Measurements from ENCODE around the gene LACC1. TPM values are rescaled to one million over a fixed set of nuclear protein-coding genes. Genes with fewer than 3 reads are reported as not detected.

LACC1 gene
- total and polyA plus RNA-seq, 2 donors (not counting 1 experiment from before 2014, with no cell fraction given) = 1.4 to 5.3 TPM

DNA sequence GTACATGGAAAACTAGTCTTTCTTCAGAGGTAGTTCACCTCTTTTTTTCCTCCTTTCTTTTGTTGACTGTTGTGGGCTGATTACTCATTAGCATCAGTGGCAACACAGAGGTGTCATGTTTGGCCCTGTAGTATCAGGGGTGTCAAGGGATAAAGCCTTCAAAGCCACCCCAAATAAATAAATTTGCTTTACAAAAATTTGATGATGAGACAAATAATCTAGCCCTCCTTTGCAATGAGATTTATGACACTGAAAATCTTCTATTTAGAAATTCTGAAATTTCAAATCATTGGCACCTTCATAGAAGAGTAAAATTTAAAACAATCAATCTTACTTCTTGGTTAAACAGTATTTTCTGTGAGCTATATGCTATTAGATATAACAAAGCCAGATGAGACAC, 1.9 kb downstream of the LACC1 start:
- TF ChIP-seq EZH2 (IDR thresholded peaks at IDR 0.05; ENCODE audit: borderline replicate concordance, insufficient read depth, low read depth, low read length, poor library complexity, severe bottlenecking) = no peak
- no peak for TF ChIP-seq CTCF (IDR thresholded peaks at IDR 0.05)
- Histone ChIP-seq H3K79me2 (ENCODE audit: control insufficient read depth, insufficient read depth, low read length) (no peaks in the 10 kb centered on the region), H3K4me1 (ENCODE audit: control insufficient read depth in 2 of 2, insufficient read depth in 2 of 2, low read length in 2 of 2) (peaks cover 20 to 22% of the 10 kb centered on the region in 2 donors), H3K27me3 (replicated peaks in 1 of 4; ENCODE audit: control extremely low read depth in 1 of 4, control insufficient read depth in 3 of 4, insufficient read depth in 4 of 4, low read length in 3 of 4) (no peaks in the 10 kb centered on the region), H3K27ac (ENCODE audit: low read length in 2 of 2) (no peak overlapping the region), H2AFZ (ENCODE audit: insufficient read depth, low read depth, low read length, poor library complexity, severe bottlenecking) (no peak overlapping the region), H3K9ac (ENCODE audit: low read length) (no peak overlapping the region), H3K9me3 (ENCODE audit: control extremely low read depth in 1 of 3, control insufficient read depth in 2 of 3, insufficient read depth in 1 of 3, low read length in 2 of 3) (no peaks in the 10 kb centered on the region), H3K4me3 (ENCODE audit: control extremely low read depth in 1 of 5, extremely low read depth in 1 of 5, insufficient read depth in 1 of 5, low read depth in 2 of 5, low read length in 4 of 5) (no peak overlapping the region), H3K4me2 (replicated peaks; ENCODE audit: low read depth, low read length, poor library complexity, severe bottlenecking) (no peak overlapping the region), H4K20me1 (ENCODE audit: control insufficient read depth, insufficient read depth, low read length, poor library complexity, severe bottlenecking) (no peaks in the 10 kb centered on the region), H3K36me3 (replicated peaks in 1 of 2; ENCODE audit: control extremely low read depth in 1 of 2, control insufficient read depth in 1 of 2, extremely low read depth in 1 of 2, insufficient read depth in 2 of 2, low read length in 1 of 2) (peaks cover 0 to 2% of the 10 kb centered on the region in 2 experiments)
- ATAC-seq (ENCODE audit: low read depth) = no peak
- CTCF ChIA-PET = interaction anchor here (0.9 to 1.2 kb wide), 2 partner anchors 10 to 26 kb away, joined by 3 read pairs; no protein-coding TSS in a partner anchor
- Mint-ChIP-seq H3K9me3 (ENCODE audit: insufficient read depth) (peaks cover 2% of the 10 kb centered on the region), H3K27ac (no peak overlapping the region), H3K4me3 (peak overlapping the region; percentile 4), H3K4me1 (peaks cover 31% of the 10 kb centered on the region), H3K27me3 (no peaks in the 10 kb centered on the region)
- no peak for DNase-seq
- intact Hi-C loops (cut with micrococcal nuclease) = loop anchor here (5.0 kb wide), 1 partner anchor 261 kb away; no protein-coding TSS in a partner anchor
- POLR2A ChIA-PET = no interaction called here

DNA sequence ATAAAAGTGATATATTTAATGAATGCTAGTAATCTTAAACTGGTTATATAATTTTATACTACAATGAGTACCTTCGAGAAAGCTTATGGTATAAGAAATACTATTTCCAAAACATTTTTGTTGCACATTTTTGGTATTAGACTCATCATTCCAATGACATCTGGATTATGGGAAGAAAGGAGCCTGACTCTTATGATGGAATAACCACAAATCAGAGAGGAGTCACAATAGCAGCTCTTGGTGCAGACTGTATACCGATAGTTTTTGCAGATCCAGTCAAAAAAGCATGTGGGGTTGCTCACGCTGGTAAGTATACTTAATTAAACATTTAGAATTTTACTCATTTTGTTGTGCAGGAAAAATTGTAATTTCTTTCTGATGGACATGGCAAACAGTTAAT, 3.9 kb downstream of the LACC1 start:
- H3K4me1 ChIP-seq (ENCODE audit: control insufficient read depth in 2 of 2, insufficient read depth in 2 of 2, low read length in 2 of 2) = peaks cover 6 to 12% of the 10 kb centered on the region in 2 donors
- peaks cover 14% of the 10 kb centered on the region for H3K4me1 Mint-ChIP-seq
- H3K79me2 ChIP-seq (ENCODE audit: control insufficient read depth, insufficient read depth, low read length) = no peaks in the 10 kb centered on the region
- H3K27me3 Mint-ChIP-seq = no peaks in the 10 kb centered on the region
- H3K9ac ChIP-seq (ENCODE audit: low read length) = no peak overlapping the region
- peaks cover 2% of the 10 kb centered on the region for H3K9me3 Mint-ChIP-seq (ENCODE audit: insufficient read depth)
- no peak for ATAC-seq (ENCODE audit: low read depth)
- no peak overlapping the region for H3K4me3 Mint-ChIP-seq
- WGBS (ENCODE audit: insufficient coverage) = no CpG with 5 or more reads among the region's 3 CpGs
- no peak overlapping the region for H3K27ac Mint-ChIP-seq
- no peak for TF ChIP-seq CTCF (IDR thresholded peaks at IDR 0.05)
- TF ChIP-seq EZH2 (IDR thresholded peaks at IDR 0.05; ENCODE audit: borderline replicate concordance, insufficient read depth, low read depth, low read length, poor library complexity, severe bottlenecking) = no peak
- ChIA-PET CTCF (interaction anchor here (0.6 to 2.6 kb wide), 2 partner anchors 24 to 376 kb away, joined by 4 to 7 read pairs; no protein-coding TSS in a partner anchor), POLR2A (no interaction called here)
- no peak overlapping the region for H3K4me3 ChIP-seq (ENCODE audit: control extremely low read depth in 1 of 5, extremely low read depth in 1 of 5, insufficient read depth in 1 of 5, low read depth in 2 of 5, low read length in 4 of 5)
- no peak for DNase-seq
- no peaks in the 10 kb centered on the region for H4K20me1 ChIP-seq (ENCODE audit: control insufficient read depth, insufficient read depth, low read length, poor library complexity, severe bottlenecking)
- H3K27ac ChIP-seq (ENCODE audit: low read length in 2 of 2) = no peak overlapping the region
- H3K4me2 ChIP-seq (replicated peaks; ENCODE audit: low read depth, low read length, poor library complexity, severe bottlenecking) = no peak overlapping the region
- intact Hi-C loops (cut with micrococcal nuclease) = loop anchor here (5.0 kb wide), 1 partner anchor 259 kb away; no protein-coding TSS in a partner anchor
- H3K36me3 ChIP-seq (replicated peaks in 1 of 2; ENCODE audit: control extremely low read depth in 1 of 2, control insufficient read depth in 1 of 2, extremely low read depth in 1 of 2, insufficient read depth in 2 of 2, low read length in 1 of 2) = peaks cover 0 to 2% of the 10 kb centered on the region in 2 experiments
- no peaks in the 10 kb centered on the region for H3K9me3 ChIP-seq (ENCODE audit: control extremely low read depth in 1 of 3, control insufficient read depth in 2 of 3, insufficient read depth in 1 of 3, low read length in 2 of 3)
- H2AFZ ChIP-seq (ENCODE audit: insufficient read depth, low read depth, low read length, poor library complexity, severe bottlenecking) = no peak overlapping the region
- H3K27me3 ChIP-seq (replicated peaks in 1 of 4; ENCODE audit: control extremely low read depth in 1 of 4, control insufficient read depth in 3 of 4, insufficient read depth in 4 of 4, low read length in 3 of 4) = no peaks in the 10 kb centered on the region

All from B cell (primary cell).